HG03432 (cell line): ENCODE measurements around the gene FKBP7.
"Not testable (repeated sequence)": the region's sequence is repeated elsewhere in the genome, so short reads cannot be mapped to it uniquely, and the experiment has no call there.

Source experiments
- ATAC-seq: cut with Tn5 transposase; IDR thresholded peaks from one replicate; pipeline ENCODE4 v1.9.1; 2021; ENCODE audit warnings: mild to moderate bottlenecking, moderate library complexity; ENCODE audit not compliant: unreplicated experiment

FKBP7 gene

DNA sequence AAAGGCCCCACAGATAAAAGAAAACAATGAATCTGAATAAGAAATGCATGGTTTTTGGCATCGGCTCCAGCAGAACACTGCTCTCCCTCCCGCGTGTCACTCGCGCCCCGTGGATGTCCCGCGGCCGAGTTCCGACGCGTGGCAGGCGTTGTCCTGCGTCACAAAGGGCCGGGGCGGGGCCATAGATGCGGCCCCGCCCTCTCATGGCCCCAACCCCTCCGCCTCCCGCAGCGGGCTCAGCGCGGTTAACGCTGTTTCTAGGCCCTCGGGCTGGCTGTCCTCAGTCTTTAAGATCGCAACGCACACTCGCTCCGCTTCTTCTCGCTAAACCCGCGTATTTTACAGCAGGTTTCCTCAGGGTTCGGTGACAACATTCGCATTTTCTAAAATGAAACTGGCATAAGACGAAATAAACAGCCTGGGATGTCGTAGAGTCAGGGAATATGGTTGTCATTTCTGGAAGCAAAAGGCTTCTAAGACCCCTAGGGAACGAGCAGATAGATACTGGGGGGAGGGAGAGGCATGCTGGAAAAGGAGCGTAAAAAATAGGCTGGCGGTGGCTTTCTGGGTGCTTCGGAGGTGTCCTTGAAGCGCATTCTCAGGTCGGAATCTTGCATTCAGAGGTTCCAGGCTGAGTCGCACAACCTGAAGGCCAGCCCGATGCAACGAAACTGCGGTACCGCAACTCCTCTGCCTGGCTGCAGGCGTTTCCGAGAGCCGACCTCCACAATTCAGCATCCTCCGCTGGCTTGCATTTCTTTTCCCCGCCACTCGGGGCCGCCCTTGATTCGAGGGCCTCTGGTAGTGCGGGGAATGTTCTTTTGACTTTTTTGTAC lies at the start of gene FKBP7:
Gene FKBP7, minus strand, starts transcription at position 162 of the 836 bp plus-strand sequence. Its CDS starts 101 bp downstream, at position 61.
- peak; percentile 49 for ATAC-seq

GRCh38 chr2:178527592-178527991 lies 49.2 kb upstream of the FKBP7 start:
- ATAC-seq: no peak

- ATAC-seq: no peak
These were observed 47.9 kb upstream of the FKBP7 start for GRCh38 chr2:178526256-178526655.

GRCh38 chr2:178525460-178525859 lies 47.1 kb upstream of the FKBP7 start:
- not testable (repeated sequence) for ATAC-seq

DNA sequence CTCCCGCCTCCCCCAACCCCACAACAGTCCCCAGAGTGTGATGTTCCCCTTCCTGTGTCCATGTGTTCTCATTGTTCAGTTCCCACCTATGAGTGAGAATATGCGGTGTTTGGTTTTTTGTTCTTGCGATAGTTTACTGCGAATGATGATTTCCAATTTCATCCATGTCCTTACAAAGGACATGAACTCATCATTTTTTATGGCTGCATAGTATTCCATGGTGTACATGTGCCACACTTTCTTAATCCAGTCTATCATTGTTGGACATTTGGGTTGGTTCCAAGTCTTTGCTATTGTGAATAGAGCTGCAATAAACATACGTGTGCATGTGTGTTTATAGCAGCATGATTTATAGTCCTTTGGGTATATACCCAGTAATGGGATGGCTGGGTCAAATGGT lies 46.6 kb upstream of the FKBP7 start:
- not testable (repeated sequence) for ATAC-seq

- peak; percentile 14 for ATAC-seq
These were observed 45.3 kb upstream of the FKBP7 start for GRCh38 chr2:178523596-178524134.

GRCh38 chr2:178522950-178523595 lies 44.7 kb upstream of the FKBP7 start:
- peak; percentile 96 for ATAC-seq

- no peak for ATAC-seq
These were observed 43.1 kb upstream of the FKBP7 start for GRCh38 chr2:178521304-178522150.

DNA sequence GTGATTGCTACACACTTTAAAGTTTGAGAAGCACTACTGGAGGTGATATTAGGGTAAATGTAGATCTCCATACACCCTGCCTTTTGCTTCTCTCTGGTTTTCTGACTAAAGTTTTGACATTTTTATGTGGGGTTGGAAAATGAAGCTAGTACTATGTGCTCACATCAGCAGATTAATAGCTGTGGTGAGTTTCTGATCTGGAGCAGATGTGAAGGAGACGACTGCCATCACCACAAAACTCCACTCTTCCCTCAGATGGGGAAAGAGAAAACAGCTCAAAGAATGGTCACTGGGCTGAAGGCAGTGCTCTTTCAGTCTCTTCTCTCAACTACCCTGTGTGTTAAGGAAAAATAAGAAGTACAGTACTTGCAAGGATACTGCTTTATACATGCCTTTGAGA lies 39.1 kb upstream of the FKBP7 start:
- ATAC-seq: no peak

DNA sequence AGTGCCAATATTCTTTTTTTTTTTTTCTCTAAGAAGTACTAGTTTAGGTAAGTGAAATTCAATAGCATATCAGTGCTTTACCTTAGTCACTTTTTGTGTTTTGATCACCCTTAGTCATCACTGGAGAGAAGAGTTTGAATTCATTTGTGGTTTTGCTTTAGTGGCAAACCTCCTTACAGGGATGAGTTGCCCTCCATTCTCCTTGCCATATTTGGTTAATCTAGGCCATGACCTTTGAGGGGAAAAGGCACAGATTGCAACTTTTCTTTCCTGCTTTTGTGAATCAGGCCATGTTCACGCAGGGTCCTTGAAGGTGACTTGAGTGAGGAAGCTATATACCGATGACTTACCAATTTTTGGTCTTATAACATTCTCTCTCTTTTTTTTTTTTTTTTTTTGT lies 36.3 kb upstream of the FKBP7 start:
- ATAC-seq: peak; percentile 87

GRCh38 chr2:178513876-178514275 lies 35.5 kb upstream of the FKBP7 start:
- no peak for ATAC-seq

GRCh38 chr2:178512484-178512883 lies 34.1 kb upstream of the FKBP7 start:
- ATAC-seq: no peak

DNA sequence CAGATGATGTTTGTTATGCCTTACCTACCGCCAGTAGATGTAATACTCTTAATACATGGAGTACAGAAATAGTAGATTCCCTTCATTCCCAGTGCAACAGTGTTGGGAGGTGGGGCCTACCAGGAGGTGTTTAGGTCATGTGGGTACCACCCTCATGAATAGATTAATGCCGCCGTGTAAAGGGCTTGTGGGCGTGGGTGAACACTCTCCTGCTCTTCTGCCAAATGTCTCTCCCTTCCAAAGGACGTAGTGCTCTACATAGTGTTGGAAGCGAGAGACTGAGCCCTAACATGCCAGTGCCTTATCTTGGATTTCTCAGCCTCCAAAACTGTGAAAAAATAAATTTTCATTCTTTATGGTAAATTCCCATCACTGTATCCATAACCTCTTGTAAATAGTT lies 32.0 kb upstream of the FKBP7 start:
- ATAC-seq: no peak

DNA sequence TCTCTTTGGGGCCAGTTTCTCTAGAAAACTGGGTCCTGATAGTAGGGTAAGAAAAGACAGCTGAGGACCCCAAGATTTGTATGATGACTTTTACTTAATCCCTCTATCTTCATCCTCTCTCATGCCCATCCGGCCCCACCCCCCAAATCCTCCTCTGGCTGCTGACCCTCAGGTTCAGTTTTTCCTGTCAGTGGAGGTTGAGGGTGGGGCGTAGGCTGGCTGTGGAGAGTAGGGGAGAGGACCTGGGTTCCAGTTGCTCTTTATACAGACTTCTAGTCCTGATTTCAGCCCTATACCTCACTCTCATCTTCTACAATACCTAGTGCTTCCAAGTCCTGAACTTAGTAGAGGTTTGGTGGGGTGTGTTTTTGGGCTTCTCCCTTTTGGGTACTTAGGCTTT lies 30.2 kb upstream of the FKBP7 start:
- ATAC-seq: no peak

- no peak for ATAC-seq
These were observed 28.5 kb upstream of the FKBP7 start for GRCh38 chr2:178506949-178507348.

GRCh38 chr2:178506524-178506923 lies 28.1 kb upstream of the FKBP7 start:
- ATAC-seq: no peak

GRCh38 chr2:178506101-178506500 lies 27.7 kb upstream of the FKBP7 start:
- no peak for ATAC-seq

GRCh38 chr2:178502751-178503150 lies 24.4 kb upstream of the FKBP7 start:
- ATAC-seq: no peak

GRCh38 chr2:178499640-178500039 lies 21.2 kb upstream of the FKBP7 start:
- no peak for ATAC-seq

- peak; percentile 71 for ATAC-seq
These were observed 19.7 kb upstream of the FKBP7 start for GRCh38 chr2:178498137-178498536.

- no peak for ATAC-seq
These were observed 17.6 kb upstream of the FKBP7 start for GRCh38 chr2:178496049-178496448.
